NT2/D1 (cell line): ENCODE measurements around the gene CLIC6.

Source experiments
- YY1 ChIP-seq: IDR thresholded peaks from 2 replicates; pipeline ENCODE4 v1.6.1; 2011; ENCODE audit not compliant: insufficient read length, insufficient read depth
- ZNF274 ChIP-seq: IDR thresholded peaks from 2 replicates; pipeline ENCODE4 v1.6.1; 2011; ENCODE audit warnings: mild to moderate bottlenecking, low read depth, low read length

DNA sequence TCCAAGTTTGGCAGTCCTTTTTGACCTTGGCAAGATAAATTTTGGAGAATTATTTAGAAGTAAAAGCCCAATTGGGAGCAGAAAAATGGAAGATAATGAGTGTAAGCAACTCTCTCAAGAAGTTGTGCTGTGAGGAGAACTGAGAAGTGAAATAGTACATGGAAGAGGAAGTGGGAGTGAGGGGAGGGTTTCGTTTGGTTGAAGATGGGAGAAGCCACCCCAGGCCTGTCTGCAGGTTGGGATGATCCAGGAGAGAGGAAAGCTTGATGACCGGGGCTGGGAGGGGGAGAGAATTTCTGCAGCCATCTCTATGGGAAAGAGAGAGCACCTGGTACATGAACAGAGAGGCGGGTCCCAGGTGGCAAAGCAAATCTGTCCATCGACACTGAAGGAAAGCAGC is 45.3 kb upstream of the CLIC6 start:
- TF ChIP-seq YY1, result no peak
- TF ChIP-seq ZNF274, result no peak
